Esophagus squamous epithelium (tissue), 5 donors: ENCODE data around the gene OGFR. TPM values are rescaled to one million over a fixed set of nuclear protein-coding genes. Genes with fewer than 3 reads are reported as not detected.

Source experiments
- DNase-seq: peaks from one replicate; lab custom pipeline; 2025; lab: John Stamatoyannopoulos, UW
- H3K27ac ChIP-seq, 4 donors: fragments of 200-600 bp; sonication (generic); one replicate each; pipeline ENCODE4 v1.5.1; 2016 to 2019; ENCODE audit warnings: mild to moderate bottlenecking in 1 of 4
- H3K27me3 ChIP-seq, 4 donors: fragments of 200-600 bp; sonication (generic); 1 replicate in 3 of 4; 2 replicates in 1 of 4; pipeline versions ENCODE4 v1.5.1 to v1.6.0; 2017 to 2021; ENCODE audit warnings: antibody characterized with exemption in 1 of 4
- H3K36me3 ChIP-seq, 3 donors: fragments of 200-600 bp; sonication (generic); one replicate each; pipeline ENCODE4 v1.5.1; 2016 to 2019
- H3K4me1 ChIP-seq, 3 donors: fragments of 200-600 bp; sonication (generic); one replicate each; pipeline ENCODE4 v1.5.1; 2017 to 2019
- H3K4me3 ChIP-seq, 4 donors: fragments of 200-600 bp; sonication (generic); 1 replicate in 3 of 4; 2 replicates in 1 of 4; pipeline ENCODE4 v1.5.1; 2016 to 2019; ENCODE audit warnings: mild to moderate bottlenecking in 2 of 4, moderate library complexity in 1 of 4
- H3K9me3 ChIP-seq, 3 donors: fragments of 200-600 bp; sonication (generic); one replicate each; pipeline ENCODE4 v1.5.1; 2016 to 2019
- POLR2A ChIP-seq, 4 donors: fragments of 450-650 bp; IDR thresholded peaks; one replicate each; pipeline ENCODE4 v1.6.1; 2017; ENCODE audit warnings: antibody characterized with exemption in 4 of 4, mild to moderate bottlenecking in 4 of 4, moderate library complexity in 3 of 4
- WGBS, 2 donors: methylation state at CpG; one replicate each; pipeline ENCODE4 v1.1.5; 2018; 5-methylcytosine and 5-hydroxymethylcytosine counted together
- intact Hi-C: fragments of 100-400 bp; cut with DNase I; formaldehyde crosslinking; loops from one replicate; pipeline ENCODE4 v1.15.0; 2022
- total RNA-seq, 4 donors: library from RNA; depleted of rRNA; stranded (reverse); fragments of >200 nt; gene quantifications; one replicate each; pipeline ENCODE4 v1.1.0, GENCODE V29; 2016
- TF ChIP-seq, protein P1 (sequence below), 6 experiments: fragments of 450-650 bp in 4 of 6; fragments of 200-600 bp in 2 of 6; sonication (generic) in 2 of 6; IDR thresholded peaks; one replicate each; pipeline ENCODE4 v1.5.1; 2016 to 2019; ENCODE audit warnings: antibody characterized with exemption in 6 of 6, mild to moderate bottlenecking in 4 of 6, moderate library complexity in 4 of 6
- donor health status: DM: yes; HTN: yes; CAD: no.

The OGFR gene
- total RNA-seq, 4 donors from 2014 or later: 19.1 to 41.4 (median 27.3) TPM

DNA sequence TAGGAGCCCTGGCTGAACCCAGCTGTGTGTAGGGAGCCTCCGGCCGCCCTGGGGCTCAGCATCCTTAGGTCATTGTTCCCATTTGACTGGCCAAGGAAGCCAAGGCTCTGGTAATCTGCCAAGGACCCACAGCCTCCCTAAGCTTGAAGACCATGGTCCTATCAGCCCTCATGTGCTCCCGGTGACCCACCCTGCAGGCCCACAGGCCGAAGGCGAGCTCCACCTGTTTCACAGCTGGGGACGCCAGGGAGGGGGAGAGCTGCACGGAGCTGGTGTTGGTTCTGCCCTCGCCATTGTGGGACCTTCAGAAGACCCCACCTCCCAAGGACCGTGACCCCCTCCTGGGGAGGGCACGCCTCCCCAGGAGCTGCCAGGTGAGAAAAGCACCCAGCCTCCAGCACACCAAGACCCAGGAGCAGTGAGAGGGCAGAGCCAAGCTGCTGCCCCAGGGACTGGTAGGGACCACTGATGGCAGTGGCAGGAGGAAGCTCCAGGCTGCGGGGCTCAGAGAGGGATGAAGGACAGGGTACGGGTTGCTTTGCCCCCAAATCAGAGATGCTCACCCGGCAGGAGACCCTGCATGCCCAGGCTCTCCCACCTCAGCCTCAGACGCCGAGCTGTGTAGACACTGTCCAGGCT, 39.1 kb upstream of the OGFR start:
- intact Hi-C loops: no loop called here
- no peak overlapping the region for H3K27ac ChIP-seq
- H3K4me1 ChIP-seq: peaks cover 0 to 17% (median 2%) of the 10 kb centered on the region in 3 donors
- no peak overlapping the region for H3K4me3 ChIP-seq
- H3K9me3 ChIP-seq: no peaks in the 10 kb centered on the region
- peaks cover 0 to 98% (median 0%) of the 10 kb centered on the region in 4 donors for H3K27me3 ChIP-seq
- DNase-seq: no peak
- TF ChIP-seq POLR2A (IDR thresholded peaks at IDR 0.05): no peak
- TF ChIP-seq, protein P1, sequence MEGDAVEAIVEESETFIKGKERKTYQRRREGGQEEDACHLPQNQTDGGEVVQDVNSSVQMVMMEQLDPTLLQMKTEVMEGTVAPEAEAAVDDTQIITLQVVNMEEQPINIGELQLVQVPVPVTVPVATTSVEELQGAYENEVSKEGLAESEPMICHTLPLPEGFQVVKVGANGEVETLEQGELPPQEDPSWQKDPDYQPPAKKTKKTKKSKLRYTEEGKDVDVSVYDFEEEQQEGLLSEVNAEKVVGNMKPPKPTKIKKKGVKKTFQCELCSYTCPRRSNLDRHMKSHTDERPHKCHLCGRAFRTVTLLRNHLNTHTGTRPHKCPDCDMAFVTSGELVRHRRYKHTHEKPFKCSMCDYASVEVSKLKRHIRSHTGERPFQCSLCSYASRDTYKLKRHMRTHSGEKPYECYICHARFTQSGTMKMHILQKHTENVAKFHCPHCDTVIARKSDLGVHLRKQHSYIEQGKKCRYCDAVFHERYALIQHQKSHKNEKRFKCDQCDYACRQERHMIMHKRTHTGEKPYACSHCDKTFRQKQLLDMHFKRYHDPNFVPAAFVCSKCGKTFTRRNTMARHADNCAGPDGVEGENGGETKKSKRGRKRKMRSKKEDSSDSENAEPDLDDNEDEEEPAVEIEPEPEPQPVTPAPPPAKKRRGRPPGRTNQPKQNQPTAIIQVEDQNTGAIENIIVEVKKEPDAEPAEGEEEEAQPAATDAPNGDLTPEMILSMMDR (IDR thresholded peaks at IDR 0.05): no peak
- 78 to 80% methylated on average over 1 to 5 of the region's 15 CpGs for WGBS, 2 donors
- no peaks in the 10 kb centered on the region for H3K36me3 ChIP-seq

DNA sequence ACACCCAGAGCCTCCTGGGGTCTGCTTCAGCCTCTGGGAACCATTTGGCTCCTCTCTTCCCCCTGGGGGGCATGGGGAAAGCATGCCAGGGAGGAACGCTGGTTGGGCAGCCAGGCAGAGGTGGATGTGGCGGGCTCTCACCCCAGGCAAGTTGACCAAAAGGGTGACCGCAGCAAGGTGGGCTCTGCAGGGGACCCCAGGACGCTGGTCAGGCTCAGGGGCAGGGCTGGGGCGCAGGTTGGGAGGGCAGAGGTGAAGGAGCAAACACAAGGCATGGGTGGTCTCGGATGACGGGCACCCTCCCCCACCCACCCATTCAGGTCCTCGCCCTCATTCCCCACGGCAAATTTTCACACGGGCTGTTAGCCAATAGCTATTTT, 38.6 kb upstream of the OGFR start:
- intact Hi-C loops: no loop called here
- Histone ChIP-seq H3K9me3 (no peaks in the 10 kb centered on the region), H3K27me3 (peaks cover 0 to 96% (median 0%) of the 10 kb centered on the region in 4 donors), H3K4me1 (peaks cover 0 to 12% (median 0%) of the 10 kb centered on the region in 3 donors), H3K27ac (no peak overlapping the region), H3K4me3 (no peak overlapping the region), H3K36me3 (no peaks in the 10 kb centered on the region)
- DNase-seq: no peak
- TF ChIP-seq, protein P1 (IDR thresholded peaks at IDR 0.05): no peak
- TF ChIP-seq POLR2A (IDR thresholded peaks at IDR 0.05): no peak
- WGBS, 2 donors: 29 to 33% methylated on average over 6 to 7 of the region's 10 CpGs

DNA sequence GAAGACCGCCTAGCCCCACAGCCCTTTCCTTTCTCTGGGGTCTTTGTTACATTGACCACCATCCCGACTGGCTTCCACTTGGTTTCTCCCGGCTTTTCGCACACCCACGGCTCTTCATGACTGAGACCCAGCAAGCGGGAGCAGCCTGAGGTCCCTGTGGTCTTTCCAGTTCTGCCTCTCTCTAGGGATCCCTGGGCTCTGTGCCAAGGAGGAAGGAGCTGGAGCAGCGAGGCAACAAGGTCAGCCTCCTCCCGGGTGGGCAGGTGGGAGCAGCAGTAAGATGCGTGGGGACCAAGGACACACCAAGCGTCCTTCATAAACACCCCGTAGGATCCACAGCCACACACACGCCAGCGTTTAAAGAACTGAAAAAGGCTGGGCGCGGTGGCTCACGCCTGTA, 37.9 kb upstream of the OGFR start:
- H3K27me3 ChIP-seq: peaks cover 0 to 96% (median 0%) of the 10 kb centered on the region in 4 donors
- no peak for DNase-seq

DNA sequence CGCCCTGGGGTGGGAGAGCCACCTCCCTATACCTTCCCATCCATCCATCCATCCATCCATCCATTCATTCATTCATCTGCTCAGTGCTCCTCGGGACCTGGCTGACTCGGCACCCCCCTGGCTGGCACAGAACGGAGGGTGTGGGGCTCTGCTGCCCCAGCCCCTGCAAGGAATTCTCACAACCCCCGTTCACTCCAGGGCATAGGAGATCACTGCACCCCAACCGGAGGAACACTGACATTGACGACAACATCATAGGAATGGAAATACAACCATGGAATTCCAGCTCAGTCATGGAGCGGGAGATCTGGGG, 36.4 kb upstream of the OGFR start:
- Histone ChIP-seq H3K27me3 (peaks cover 0 to 95% (median 0%) of the 10 kb centered on the region in 4 donors), H3K4me3 (no peak overlapping the region), H3K9me3 (no peaks in the 10 kb centered on the region), H3K36me3 (no peaks in the 10 kb centered on the region), H3K27ac (no peak overlapping the region), H3K4me1 (peaks cover 0 to 19% (median 6%) of the 10 kb centered on the region in 3 donors)
- DNase-seq: no peak
- TF ChIP-seq, protein P1 (IDR thresholded peaks at IDR 0.05): no peak
- no peak for TF ChIP-seq POLR2A (IDR thresholded peaks at IDR 0.05)
- intact Hi-C loops: no loop called here
- 100% methylated on average over 2 of the region's 8 CpGs; no CpG with 5 or more reads in 1 of the 2 donors for WGBS, 2 donors

More for the DNA sequence above, 37.9 kb upstream of the OGFR start:
- no peak overlapping the region for H3K4me3 ChIP-seq
- peaks cover 0 to 7% (median 0%) of the 10 kb centered on the region in 3 donors for H3K4me1 ChIP-seq
- TF ChIP-seq, protein P1 (IDR thresholded peaks at IDR 0.05): no peak
- TF ChIP-seq POLR2A (IDR thresholded peaks at IDR 0.05): no peak
- H3K36me3 ChIP-seq: no peaks in the 10 kb centered on the region
- 63 to 68% methylated on average over 9 to 15 of the region's 16 CpGs for WGBS, 2 donors
- no peaks in the 10 kb centered on the region for H3K9me3 ChIP-seq
- intact Hi-C loops: no loop called here
- H3K27ac ChIP-seq: no peak overlapping the region

DNA sequence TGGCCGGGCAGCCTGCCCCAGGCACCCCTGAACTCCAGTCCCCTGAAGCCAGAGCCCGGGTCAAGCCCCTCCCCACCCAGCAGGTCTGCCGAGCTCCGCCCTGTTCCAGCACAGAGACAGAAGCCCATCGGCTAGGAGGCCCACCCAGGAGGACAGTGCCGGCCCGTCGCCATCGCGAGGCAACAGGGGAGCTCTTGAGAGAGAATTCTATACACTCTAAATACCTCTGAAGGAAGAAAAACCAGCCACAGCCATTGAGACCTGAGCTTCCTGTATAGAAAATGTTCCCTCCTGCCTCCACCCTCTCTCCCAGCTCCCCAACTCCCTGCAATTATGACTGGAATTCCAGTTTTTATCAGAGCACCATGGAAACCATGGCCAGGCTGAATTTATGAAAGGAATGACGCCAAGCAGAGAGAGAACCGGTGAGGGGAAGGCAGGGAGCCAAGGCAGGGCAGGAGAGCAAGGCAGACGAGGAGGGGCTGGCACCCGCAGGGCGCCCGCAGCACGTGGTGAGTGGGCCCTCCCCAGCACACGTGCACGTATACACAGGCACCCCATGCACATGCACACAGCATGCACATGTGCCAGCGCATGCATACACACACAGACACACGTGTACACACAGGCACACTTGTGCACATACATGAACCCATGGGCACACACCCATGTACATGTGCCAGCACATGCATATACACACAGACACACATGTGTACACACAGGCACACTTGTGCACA, 35.9 kb upstream of the OGFR start:
- DNase-seq: no peak
- peaks cover 0 to 95% (median 0%) of the 10 kb centered on the region in 4 donors for H3K27me3 ChIP-seq
- H3K9me3 ChIP-seq: no peaks in the 10 kb centered on the region
- H3K4me1 ChIP-seq: peaks cover 3 to 24% (median 12%) of the 10 kb centered on the region in 3 donors
- intact Hi-C loops: no loop called here
- H3K4me3 ChIP-seq: no peak overlapping the region
- no peak overlapping the region for H3K27ac ChIP-seq
- WGBS, 2 donors: 52 to 61% methylated on average over 2 to 9 of the region's 21 CpGs
- H3K36me3 ChIP-seq: no peaks in the 10 kb centered on the region
- TF ChIP-seq, protein P1 (IDR thresholded peaks at IDR 0.05): no peak
- TF ChIP-seq POLR2A (IDR thresholded peaks at IDR 0.05): no peak
